Testis (tissue), 2 donors: ENCODE results near the gene TBX10.

Experiments used
- CTCF ChIP-seq, 3 experiments: fragments of 450-650 bp in 2 of 3; fragments of 200-600 bp in 1 of 3; sonication (generic) in 1 of 3; IDR thresholded peaks; one replicate each; pipeline ENCODE4 v1.5.1; 2016 to 2019; ENCODE audit warnings: antibody characterized with exemption in 3 of 3, mild to moderate bottlenecking in 2 of 3, moderate library complexity in 1 of 3
- POLR2A ChIP-seq: fragments of 450-650 bp; IDR thresholded peaks from one replicate; pipeline ENCODE4 v1.6.1; 2017; ENCODE audit warnings: antibody characterized with exemption, mild to moderate bottlenecking, moderate library complexity

GRCh38 chr11:67670316-67671210 is 31.0 kb upstream of the TBX10 start:
- TF ChIP-seq CTCF (IDR thresholded peaks at IDR 0.05): no peak
- no peak for TF ChIP-seq POLR2A
